Stimulated activated CD4-positive, alpha-beta T cell treated with anti-CD3 and anti-CD28 coated beads, Interleukin-4, amount 100 ng/mL, for 1 hour (primary cell): ENCODE measurements around the gene ADGRL1.
"Not testable (repeated sequence)": the region's sequence is repeated elsewhere in the genome, so short reads cannot be mapped to it uniquely, and the experiment has no call there.

Source experiments
- DNase-seq: peaks from one replicate; pipeline ENCODE4 v3.0.0-alpha.2; 2020

Gene ADGRL1

DNA sequence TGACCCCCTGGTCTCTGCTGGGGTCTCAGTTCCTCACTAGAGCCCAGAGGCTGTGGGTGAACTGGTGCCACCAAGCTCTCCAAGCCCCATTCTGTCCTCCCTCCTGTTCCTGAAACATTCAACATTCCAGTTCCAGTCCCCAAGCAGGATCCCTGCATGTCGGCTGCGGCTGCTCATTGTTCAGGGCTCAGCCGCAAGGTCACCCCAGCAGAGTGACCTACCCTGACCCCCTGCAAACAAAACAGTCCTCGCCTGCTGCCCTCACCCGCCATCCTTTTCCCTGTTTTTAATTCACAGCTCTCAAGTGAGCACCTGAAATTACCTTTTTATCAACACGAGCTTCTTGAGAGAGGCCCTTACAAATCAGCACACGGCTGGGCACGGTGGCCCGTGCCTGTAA is 19.3 kb downstream of the ADGRL1 start:
- not testable (repeated sequence) for DNase-seq

GRCh38 chr19:14185691-14186090 is 20.3 kb downstream of the ADGRL1 start:
- DNase-seq: not testable (repeated sequence)

DNA sequence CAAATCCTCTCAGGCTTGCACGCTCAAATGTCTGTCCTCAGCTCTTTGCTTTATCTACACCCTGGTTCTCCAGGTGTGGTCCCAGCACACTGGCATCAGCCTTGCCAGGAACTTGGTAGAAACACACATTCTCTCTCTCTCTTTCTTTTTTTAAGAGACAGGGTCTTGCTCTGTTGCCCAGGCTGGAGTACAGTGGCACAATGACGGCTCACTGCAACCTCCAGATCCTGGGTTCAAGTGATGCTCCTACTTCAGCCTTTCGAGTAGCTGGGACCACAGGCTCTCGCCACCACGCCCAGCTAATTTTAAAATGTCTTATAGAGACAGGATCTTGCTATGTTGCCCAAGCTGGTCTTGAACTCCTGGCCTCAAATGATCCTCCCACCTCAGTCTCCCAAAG is 20.8 kb downstream of the ADGRL1 start:
- no peak for DNase-seq

GRCh38 chr19:14183741-14184350 is 22.1 kb downstream of the ADGRL1 start:
- no peak for DNase-seq

- no peak for DNase-seq
Observed at GRCh38 chr19:14182476-14182875, 23.5 kb downstream of the ADGRL1 start.

- no peak for DNase-seq
Observed at GRCh38 chr19:14181906-14182305, 24.1 kb downstream of the ADGRL1 start.

DNA sequence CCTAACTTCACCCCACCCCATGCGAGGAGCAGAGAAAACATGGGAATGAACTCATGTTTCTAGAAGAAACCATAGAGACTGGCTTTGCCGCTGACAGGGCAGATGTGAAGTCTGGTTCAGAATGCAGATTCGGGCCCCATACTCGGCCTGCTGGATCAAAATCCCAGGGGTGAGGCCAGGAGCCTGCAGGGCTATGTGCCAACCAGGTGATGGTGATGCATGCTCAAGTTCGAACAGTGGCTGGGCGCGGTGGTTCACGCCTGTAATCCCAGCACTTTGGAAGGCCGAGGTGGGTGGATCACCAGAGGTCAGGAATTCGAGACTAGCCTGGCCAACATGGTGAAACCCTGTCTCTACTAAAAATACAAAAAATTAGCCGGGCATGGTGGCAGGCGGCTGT is 24.8 kb downstream of the ADGRL1 start:
- not testable (repeated sequence) for DNase-seq

DNA sequence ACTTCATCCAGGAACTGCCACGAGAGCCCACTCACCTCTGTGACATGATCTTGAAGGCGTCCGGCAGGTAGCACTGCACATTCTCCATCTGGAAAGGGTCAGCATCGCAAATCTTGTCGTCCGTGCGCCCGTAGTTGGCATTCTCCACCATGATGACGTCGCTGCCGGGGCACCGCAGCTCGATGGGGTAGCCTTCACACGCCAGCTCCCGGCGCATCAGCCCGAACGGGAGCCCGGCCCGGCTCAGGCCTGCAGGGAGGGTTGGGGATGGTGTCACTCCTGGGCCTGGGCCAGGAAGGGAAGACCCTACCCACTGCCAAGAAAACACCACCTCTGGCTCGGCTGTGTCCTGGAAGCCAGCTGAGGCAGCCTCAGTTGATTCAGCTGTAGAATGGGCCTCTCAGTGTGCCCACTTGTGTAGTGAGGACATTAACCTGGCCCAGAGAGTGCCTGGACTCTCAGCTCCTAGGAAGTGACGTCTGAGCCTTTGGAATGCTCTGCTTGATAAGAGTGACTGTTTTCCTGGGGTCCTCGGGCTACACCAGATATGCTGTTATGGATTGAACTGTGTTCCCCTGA is 28.4 kb downstream of the ADGRL1 start:
- DNase-seq: no peak

- no peak for DNase-seq
Observed at GRCh38 chr19:14175351-14175792, 30.6 kb downstream of the ADGRL1 start.

DNA sequence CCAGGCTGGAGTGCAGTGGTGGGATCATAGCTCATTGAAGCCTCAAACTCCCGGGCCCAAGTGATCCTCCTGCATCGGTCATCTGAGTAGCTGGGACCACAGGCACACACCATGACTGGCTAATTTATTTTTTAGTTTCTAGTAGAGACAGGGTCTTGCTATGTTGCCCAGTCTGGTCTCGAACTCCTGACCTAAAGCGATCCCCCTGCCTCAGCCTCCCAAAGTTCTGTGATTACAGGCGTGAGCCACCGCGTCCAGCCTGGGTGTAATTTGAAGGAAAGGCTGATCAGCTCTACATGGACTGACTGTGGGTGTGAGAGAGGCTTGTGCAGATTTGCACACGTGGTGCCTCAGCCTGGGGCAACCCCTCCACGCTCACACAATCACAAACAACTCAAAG is 31.1 kb downstream of the ADGRL1 start:
- DNase-seq: no peak

DNA sequence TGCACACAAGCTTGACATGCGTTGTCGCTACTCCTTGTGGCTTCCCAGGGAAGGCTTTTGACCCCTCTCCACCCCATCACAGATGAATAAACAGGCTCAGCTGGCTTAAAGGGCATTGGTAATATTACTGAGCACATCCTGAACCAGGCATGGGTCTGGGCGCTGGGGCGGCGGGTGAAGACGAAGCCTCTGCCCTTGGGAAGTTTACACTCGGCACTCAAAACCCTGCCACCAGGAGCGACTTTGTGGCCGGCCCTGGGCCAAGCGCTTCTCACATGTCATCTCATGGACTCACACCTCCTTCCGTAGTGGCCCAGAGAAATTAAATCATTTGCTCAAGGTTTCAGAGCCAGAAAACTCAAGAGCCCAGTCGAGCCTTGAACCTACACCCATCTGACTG is 37.0 kb downstream of the ADGRL1 start:
- DNase-seq: no peak

GRCh38 chr19:14168259-14168972 is 37.6 kb downstream of the ADGRL1 start:
- DNase-seq: no peak

- DNase-seq: peak; percentile 26
Observed at GRCh38 chr19:14167576-14168138, 38.3 kb downstream of the ADGRL1 start.

DNA sequence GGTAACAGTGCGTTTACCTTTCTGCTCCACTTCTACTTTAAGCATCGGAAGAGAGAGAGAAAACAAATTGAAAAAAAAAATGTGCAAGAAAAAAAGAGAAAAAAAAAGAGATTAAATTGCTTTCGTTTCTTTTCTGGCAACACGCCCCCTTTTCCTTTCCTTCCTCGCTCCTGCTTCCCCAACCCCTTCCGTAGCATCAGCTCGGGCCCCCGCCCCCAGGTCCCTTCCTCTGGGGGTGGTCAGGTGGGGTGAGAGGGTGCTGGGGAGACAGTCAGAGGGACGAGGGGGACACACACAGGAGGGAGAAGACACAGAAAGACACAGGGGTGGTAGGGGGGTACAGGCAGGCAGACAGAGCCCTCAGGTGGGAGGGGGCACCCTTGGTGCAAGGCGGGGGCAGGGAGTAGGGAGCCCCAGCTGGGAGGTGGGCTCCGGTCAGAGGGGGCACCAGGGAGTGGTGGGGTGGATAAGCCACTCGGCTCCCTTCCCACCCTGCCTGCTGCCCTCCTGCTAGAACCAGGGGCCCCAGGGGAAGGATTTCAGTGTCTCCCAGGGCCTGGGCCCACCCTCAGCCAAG is 38.9 kb downstream of the ADGRL1 start:
- no peak for DNase-seq

- DNase-seq: no peak
Observed at GRCh38 chr19:14165990-14166830, 39.8 kb downstream of the ADGRL1 start.

- no peak for DNase-seq
Observed at GRCh38 chr19:14164724-14165493, 41.1 kb downstream of the ADGRL1 start.

GRCh38 chr19:14164082-14164481 is 41.9 kb downstream of the ADGRL1 start:
- no peak for DNase-seq

DNA sequence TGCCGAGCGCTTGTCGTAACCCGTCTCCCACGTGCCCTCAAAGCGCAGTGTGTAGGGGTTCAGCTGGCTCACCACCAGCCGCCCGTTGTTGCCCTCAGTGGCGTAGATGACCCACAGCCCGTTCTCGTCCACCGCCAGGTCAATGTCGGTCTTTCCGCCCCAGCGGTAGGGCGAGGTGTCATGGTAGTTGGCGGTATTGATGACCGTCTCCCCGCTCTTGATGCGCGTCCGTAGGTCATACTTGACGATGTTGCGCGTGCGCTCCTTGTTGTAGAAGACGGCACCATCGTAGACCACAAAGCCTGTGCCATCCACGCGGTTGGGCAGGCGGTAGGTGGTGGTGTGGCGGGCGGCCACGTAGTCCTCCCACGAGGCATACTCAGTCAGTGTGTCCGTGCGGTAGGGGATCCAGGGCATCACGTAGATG is 43.1 kb downstream of the ADGRL1 start:
- no peak for DNase-seq

DNA sequence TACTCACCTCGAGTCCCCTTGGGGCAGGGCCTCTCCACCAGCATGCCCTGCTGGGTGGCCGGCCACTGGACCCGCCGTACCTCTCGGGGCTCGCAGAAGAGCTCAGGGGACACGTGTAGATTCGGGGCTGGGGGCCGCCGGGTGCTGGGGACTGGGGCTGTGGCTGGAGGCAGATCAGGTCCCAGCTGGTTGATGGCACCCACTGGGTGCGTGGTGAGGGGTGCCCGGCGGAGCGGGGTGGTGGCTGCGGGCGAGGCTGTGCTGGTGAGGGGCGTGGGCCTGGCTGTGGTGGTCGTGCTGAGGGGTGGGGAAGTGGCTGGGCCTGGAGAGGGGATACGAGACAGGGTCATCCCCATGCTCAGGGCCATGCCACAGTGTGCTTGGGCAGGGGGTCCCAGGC is 44.7 kb downstream of the ADGRL1 start:
- DNase-seq: no peak

GRCh38 chr19:14160017-14160703 is 45.8 kb downstream of the ADGRL1 start:
- no peak for DNase-seq

DNA sequence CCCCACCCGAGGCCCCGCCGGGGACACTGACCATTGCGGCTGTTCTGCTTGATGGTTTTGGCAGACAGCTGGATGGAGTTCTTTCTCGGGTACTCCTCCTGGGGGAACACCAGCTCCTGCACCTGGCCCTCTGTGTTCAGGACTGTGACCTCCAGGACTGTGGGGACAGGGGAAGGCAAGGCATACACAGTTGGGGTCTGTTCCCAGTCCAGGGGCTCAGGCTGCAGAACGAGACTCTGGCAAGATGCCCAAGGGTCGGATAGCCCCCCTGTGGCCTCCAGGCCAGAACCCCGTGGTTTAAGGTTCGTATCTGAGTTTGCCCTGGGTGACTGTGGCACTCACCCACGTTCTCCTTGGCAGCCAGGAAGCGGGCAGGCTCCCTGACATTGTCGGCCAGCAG is 46.9 kb downstream of the ADGRL1 start:
- no peak for DNase-seq
